Breast epithelium (tissue), 3 donors: ENCODE data around the gene MYBPHL.

Source experiments
- CTCF ChIP-seq, 3 donors: fragments of 450-650 bp; IDR thresholded peaks; one replicate each; pipeline ENCODE4 v1.5.1; 2016 to 2017; ENCODE audit warnings: antibody characterized with exemption in 3 of 3, mild to moderate bottlenecking in 3 of 3, moderate library complexity in 3 of 3
- POLR2A ChIP-seq: fragments of 450-650 bp; IDR thresholded peaks from one replicate; pipeline ENCODE4 v1.6.1; 2016; ENCODE audit warnings: antibody characterized with exemption, mild to moderate bottlenecking, moderate library complexity
- POLR2AphosphoS5 ChIP-seq, 3 donors: sonication (generic); formaldehyde crosslinking; IDR thresholded peaks; one replicate each; pipeline ENCODE4 v1.6.1; 2017; ENCODE audit warnings: antibody characterized with exemption in 3 of 3

DNA sequence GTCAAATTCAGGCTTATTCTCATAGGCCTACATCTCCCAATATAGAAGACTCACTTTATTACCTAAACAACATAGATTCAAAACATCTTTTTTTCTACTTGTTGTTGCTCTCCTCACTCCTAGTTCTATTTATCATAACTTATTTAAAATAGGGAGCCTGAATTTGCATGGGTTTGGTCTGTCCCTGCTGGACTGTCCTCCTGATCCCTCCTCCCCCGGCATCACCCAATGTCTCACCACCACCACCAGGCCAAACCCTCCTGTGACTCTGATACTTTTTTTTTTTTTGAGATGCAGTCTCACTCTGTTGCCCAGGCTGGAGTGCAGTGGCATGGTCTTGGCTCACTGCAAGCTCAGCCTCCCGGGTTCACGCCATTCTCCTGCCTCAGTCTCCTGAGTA, 31.8 kb upstream of the MYBPHL start:
- TF ChIP-seq POLR2A = no peak
- TF ChIP-seq CTCF (IDR thresholded peaks at IDR 0.05) = no peak
- no peak for TF ChIP-seq POLR2AphosphoS5 (IDR thresholded peaks at IDR 0.05)
